Testis (tissue), 3 donors: ENCODE measurements around the gene PTPA. TPM values are rescaled to one million over a fixed set of nuclear protein-coding genes. Genes with fewer than 3 reads are reported as not detected.

Source experiments
- DNase-seq: peaks from one replicate; pipeline ENCODE4 v3.0.0-alpha.2; 2019
- H3K27ac ChIP-seq, 2 donors: fragments of 200-600 bp; sonication (generic); one replicate each; pipeline ENCODE4 v1.5.1; 2019
- H3K27me3 ChIP-seq: fragments of 200-600 bp; sonication (generic); one replicate; pipeline ENCODE4 v1.5.1; 2019
- H3K36me3 ChIP-seq: fragments of 200-600 bp; sonication (generic); one replicate; pipeline ENCODE4 v1.5.1; 2017; ENCODE audit warnings: low read depth; ENCODE audit errors: missing control alignments
- H3K4me1 ChIP-seq: fragments of 200-600 bp; sonication (generic); one replicate; pipeline ENCODE4 v1.5.1; 2019
- H3K4me3 ChIP-seq, 2 donors: fragments of 200-600 bp; sonication (generic); one replicate each; pipeline ENCODE4 v1.5.1; 2017 to 2019
- H3K9me3 ChIP-seq: fragments of 200-600 bp; sonication (generic); one replicate; pipeline ENCODE4 v1.5.1; 2017
- CTCF ChIP-seq, 3 experiments: fragments of 450-650 bp in 2 of 3; fragments of 200-600 bp in 1 of 3; sonication (generic) in 1 of 3; IDR thresholded peaks; one replicate each; pipeline ENCODE4 v1.5.1; 2016 to 2019; ENCODE audit warnings: antibody characterized with exemption in 3 of 3, mild to moderate bottlenecking in 2 of 3, moderate library complexity in 1 of 3
- POLR2A ChIP-seq: fragments of 450-650 bp; IDR thresholded peaks from one replicate; pipeline ENCODE4 v1.6.1; 2017; ENCODE audit warnings: antibody characterized with exemption, mild to moderate bottlenecking, moderate library complexity
- WGBS, 2 donors: methylation state at CpG; one replicate each; pipeline ENCODE4 v1.1.5; 2018; 5-methylcytosine and 5-hydroxymethylcytosine counted together
- intact Hi-C: fragments of 100-400 bp; cut with DNase I; formaldehyde crosslinking; loops from one replicate; pipeline ENCODE4 v1.15.1; 2023; ENCODE audit warnings: low total_unique reads
- polyA plus RNA-seq: library from polyadenylated mRNA; stranded (reverse); fragments of 350-450 nt; fragmentation: Illumina TruSeq; extraction: RNeasy Lipid Tissue Mini Kit (QIAGEN cat#74804); gene quantifications from one replicate; pipeline ENCODE4 v1.2.3, GENCODE V29; 2014; ENCODE audit warnings: low read depth, low replicate concordance; ENCODE audit not compliant: insufficient read depth
- total RNA-seq, 2 donors: library from RNA; depleted of rRNA; stranded (reverse); fragments of >200 nt; gene quantifications; one replicate each; pipeline ENCODE4 v1.2.3, GENCODE V29; 2016

PTPA gene
- total and polyA plus RNA-seq, 3 donors from 2014 or later: 163 to 268 (median 177) TPM

DNA sequence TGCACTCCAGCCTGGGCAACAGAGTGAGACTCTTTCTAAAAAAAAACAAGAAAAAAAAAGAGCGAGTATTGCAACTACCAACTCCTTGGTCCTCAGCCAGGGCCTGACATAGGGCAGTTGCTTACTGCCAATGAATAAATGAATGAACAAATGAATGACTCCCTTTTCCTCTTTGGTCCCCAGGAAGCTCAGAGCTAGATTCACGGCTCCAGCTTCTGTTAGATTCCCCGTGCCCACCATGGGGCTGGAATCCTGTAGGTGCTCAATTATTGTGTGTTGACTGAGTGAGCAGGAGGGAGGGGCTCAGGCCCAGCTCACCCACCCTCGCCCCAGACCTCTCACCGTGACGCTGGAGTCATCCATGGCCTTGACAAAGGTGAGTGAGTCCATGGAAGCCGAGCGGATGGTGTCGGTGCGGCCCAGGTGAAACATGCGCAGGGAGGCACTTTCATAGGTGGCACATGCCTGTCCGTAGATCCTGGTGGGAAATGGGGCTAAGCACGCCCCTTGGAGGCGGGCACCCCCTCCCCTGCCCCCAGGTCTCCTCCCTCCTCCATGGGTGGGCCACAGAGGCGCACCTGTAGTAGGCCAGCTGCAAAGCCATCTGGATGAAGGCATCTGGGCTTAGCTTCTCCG lies 13.4 kb upstream of the PTPA start:
- Histone ChIP-seq H3K27me3 (no peaks in the 10 kb centered on the region), H3K9me3 (no peaks in the 10 kb centered on the region), H3K4me3 (no peak overlapping the region), H3K36me3 (no peaks in the 10 kb centered on the region), H3K4me1 (peaks cover 13% of the 10 kb centered on the region), H3K27ac (no peak overlapping the region)
- intact Hi-C loops: no loop called here
- TF ChIP-seq CTCF (IDR thresholded peaks at IDR 0.05) (no peak), POLR2A (no peak)
- DNase-seq: no peak
- WGBS, 2 donors: 93 to 96% methylated on average over 5 to 16 of the region's 16 CpGs

DNA sequence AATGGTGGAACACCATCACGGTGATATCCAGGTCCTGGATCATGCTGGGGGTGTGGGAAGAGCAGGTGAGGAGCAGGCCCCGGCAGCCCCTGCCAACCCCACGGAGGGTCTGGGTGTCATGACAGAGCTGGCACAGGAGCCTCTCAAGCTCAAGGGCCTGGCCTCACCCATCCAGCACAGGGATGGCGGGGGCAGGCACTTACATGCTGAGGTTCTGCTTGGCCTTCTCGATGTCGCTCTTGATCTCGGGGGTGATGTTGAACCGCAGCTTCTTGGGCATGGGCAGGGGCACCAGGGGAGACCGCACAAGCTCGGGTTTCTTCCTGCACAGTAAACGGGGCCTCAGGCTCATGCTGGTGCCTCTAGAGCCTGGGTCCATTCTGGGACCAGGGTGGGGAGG lies 12.9 kb upstream of the PTPA start:
- Histone ChIP-seq H3K9me3 (no peaks in the 10 kb centered on the region), H3K36me3 (no peaks in the 10 kb centered on the region), H3K27ac (no peak overlapping the region), H3K4me1 (peaks cover 13% of the 10 kb centered on the region), H3K4me3 (no peak overlapping the region), H3K27me3 (no peaks in the 10 kb centered on the region)
- intact Hi-C loops: no loop called here
- no peak for TF ChIP-seq POLR2A
- no peak for TF ChIP-seq CTCF (IDR thresholded peaks at IDR 0.05)
- WGBS, 2 donors: 96 to 100% methylated on average over 3 to 11 of the region's 11 CpGs
- no peak for DNase-seq

DNA sequence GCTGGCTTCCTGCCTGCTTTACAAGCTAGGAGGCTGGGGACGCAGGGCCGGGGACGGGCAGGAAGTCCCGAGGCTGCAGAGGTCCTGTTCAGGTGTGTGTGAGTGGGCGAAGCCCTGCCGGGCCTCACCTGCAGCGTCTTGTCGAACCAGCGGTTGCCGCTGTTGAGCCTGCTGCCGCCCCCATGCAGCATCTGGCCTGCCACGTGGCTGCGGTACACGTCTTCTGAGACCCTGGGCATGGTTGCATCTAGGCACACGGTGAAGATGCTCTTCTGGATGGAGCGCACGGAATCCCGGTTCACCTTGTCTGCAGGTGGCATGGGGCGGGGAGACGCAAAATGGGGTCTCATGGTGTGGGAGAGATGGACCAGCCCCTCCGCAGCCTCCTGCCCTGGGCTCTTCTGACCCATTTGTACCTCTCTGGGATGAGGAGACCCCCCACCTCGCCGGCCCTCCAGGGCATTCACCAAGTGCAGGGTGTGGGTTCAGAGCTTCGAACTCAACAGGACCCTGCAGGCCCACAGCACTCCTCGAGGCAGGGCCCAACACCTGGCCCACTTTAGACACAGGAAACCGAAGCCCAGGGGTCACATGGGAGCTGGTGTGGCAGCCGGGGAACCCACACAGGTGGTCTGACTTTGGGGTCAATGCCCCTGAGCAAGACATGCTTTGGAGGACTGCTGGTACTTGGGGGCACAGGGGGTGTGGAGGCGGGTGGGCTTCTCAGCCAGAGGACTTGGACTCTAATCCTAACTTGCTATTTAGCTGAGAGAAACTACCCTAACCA lies 10.6 kb upstream of the PTPA start:
- H3K4me3 ChIP-seq: no peak overlapping the region
- H3K27me3 ChIP-seq: no peaks in the 10 kb centered on the region
- intact Hi-C loops: no loop called here
- H3K9me3 ChIP-seq: no peaks in the 10 kb centered on the region
- no peak overlapping the region for H3K27ac ChIP-seq
- WGBS, 2 donors: 81 to 85% methylated on average over 16 to 26 of the region's 28 CpGs
- DNase-seq: no peak
- TF ChIP-seq POLR2A (no peak), CTCF (IDR thresholded peaks at IDR 0.05) (no peak)
- H3K4me1 ChIP-seq: no peaks in the 10 kb centered on the region
- no peaks in the 10 kb centered on the region for H3K36me3 ChIP-seq

DNA sequence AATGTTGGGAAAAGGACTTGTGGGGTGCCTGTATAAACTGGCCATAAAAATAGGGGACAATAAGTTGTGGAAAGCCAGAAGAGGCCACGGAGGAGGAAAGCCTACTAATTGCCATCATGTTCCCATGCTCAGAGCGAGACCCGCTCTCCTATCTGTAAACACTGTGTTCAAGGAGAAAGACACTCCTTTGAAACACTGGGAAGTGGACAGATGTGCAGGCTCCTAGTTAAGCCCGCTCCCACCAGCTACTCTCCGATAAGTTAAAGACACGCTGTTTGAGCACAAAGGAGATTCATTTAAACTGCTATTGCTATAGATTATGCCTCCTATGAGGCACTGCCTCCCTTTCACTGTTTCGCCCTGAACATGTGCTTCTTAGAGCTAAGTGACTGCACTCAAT lies 9.9 kb upstream of the PTPA start:
- Histone ChIP-seq H3K27me3 (no peaks in the 10 kb centered on the region), H3K9me3 (no peaks in the 10 kb centered on the region), H3K4me3 (no peak overlapping the region), H3K27ac (no peak overlapping the region), H3K4me1 (no peaks in the 10 kb centered on the region), H3K36me3 (no peaks in the 10 kb centered on the region)
- TF ChIP-seq POLR2A (no peak), CTCF (IDR thresholded peaks at IDR 0.05) (no peak)
- DNase-seq: no peak
- 59 to 74% methylated on average over 7 of the region's 7 CpGs for WGBS, 2 donors
- intact Hi-C loops: no loop called here
